Right lobe of liver (tissue), 4 donors: ENCODE data around the gene BMF.

Experiments
- POLR2A ChIP-seq: fragments of 450-650 bp; IDR thresholded peaks from one replicate; pipeline ENCODE4 v1.6.1; 2017; ENCODE audit warnings: antibody characterized with exemption, mild to moderate bottlenecking
- TF ChIP-seq, protein P1 (sequence below), 4 donors: fragments of 200-600 bp in 3 of 4; fragments of 450-650 bp in 1 of 4; IDR thresholded peaks; one replicate each; pipeline versions ENCODE4 v1.5.1 to v1.8.0; 2016 to 2022; ENCODE audit warnings: antibody characterized with exemption in 4 of 4, mild to moderate bottlenecking in 2 of 4
- donor health status: DM: no; HTN: no; CAD: no.
- donor health status: DM: no; HTN: no; CAD: no.
- donor health status: DM: no; HTN: yes; CAD: no.

DNA sequence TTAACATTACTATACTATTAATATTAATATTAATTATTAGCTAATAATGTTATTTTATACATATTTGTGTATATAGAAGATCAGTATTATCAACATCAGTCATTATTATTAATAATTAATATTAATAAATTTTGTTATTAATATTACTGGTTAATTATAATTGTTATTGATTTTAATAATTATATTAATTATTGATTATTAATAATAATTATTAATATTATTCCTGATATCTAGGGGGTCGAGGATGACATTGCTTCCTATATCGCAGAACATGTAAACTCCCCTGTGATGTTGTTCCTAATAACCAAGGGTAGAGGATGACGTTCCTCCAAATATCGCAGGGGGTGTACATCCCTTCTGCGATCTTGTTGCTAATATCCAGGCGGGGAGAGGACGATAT lies 17.3 kb upstream of the BMF start:
- no peak for TF ChIP-seq POLR2A
- TF ChIP-seq, protein P1, sequence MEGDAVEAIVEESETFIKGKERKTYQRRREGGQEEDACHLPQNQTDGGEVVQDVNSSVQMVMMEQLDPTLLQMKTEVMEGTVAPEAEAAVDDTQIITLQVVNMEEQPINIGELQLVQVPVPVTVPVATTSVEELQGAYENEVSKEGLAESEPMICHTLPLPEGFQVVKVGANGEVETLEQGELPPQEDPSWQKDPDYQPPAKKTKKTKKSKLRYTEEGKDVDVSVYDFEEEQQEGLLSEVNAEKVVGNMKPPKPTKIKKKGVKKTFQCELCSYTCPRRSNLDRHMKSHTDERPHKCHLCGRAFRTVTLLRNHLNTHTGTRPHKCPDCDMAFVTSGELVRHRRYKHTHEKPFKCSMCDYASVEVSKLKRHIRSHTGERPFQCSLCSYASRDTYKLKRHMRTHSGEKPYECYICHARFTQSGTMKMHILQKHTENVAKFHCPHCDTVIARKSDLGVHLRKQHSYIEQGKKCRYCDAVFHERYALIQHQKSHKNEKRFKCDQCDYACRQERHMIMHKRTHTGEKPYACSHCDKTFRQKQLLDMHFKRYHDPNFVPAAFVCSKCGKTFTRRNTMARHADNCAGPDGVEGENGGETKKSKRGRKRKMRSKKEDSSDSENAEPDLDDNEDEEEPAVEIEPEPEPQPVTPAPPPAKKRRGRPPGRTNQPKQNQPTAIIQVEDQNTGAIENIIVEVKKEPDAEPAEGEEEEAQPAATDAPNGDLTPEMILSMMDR (IDR thresholded peaks at IDR 0.05) = no peak
